ENCODE measurements around the gene FAM13A.
"Not testable (repeated sequence)": the region's sequence is repeated elsewhere in the genome, so short reads cannot be mapped to it uniquely, and the experiment has no call there.

The FAM13A gene

GRCh38 chr4:89042055-89042454, 14.9 kb downstream of the FAM13A start:
- DNase-seq (ENCODE audit: low spot score), result no peak

- no peak for DNase-seq (ENCODE audit: low spot score)
These were observed 17.2 kb downstream of the FAM13A start for GRCh38 chr4:89039730-89040338.

DNA sequence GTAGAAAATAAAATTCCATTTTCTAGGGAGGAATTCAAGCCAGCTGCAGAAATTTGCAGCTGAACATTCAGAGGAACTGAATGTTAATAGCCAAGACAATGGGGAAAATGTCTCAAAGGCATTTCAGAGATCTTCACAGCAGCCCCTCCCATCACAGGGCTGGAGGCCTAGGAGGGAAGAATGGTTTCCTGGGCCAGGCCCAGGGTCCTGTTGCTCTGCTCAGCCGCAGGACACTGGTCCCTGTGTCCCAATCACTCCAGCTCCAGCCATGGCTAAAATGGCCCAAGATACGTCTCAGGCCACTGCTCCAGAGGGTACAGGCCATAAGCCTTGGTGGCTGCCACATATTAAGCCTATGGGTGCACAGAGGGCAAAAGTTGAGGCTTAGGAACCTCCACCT, 20.4 kb downstream of the FAM13A start:
- DNase-seq (ENCODE audit: low spot score), result no peak

- DNase-seq (ENCODE audit: low spot score), result no peak
These were observed 25.7 kb downstream of the FAM13A start for GRCh38 chr4:89031272-89031671.

DNA sequence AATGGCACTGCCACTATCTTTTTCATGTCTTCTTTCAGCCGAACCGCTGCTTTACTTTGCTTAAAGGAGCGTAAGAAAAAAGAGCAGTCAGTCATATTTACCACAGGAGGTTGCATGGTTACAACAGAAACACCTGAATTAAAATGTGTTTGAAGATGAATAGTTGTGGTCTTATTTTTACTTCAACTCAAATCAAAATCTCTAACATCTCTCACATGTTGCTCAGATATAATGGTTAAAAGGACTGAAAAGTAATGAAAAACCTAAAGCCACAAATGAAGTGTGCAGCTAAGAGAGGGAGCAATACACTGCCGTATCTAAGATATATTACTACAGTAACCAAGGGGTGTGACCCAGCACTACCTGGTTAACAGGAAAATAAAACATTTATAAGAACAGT, 27.4 kb downstream of the FAM13A start:
- DNase-seq (ENCODE audit: low spot score), result no peak

DNA sequence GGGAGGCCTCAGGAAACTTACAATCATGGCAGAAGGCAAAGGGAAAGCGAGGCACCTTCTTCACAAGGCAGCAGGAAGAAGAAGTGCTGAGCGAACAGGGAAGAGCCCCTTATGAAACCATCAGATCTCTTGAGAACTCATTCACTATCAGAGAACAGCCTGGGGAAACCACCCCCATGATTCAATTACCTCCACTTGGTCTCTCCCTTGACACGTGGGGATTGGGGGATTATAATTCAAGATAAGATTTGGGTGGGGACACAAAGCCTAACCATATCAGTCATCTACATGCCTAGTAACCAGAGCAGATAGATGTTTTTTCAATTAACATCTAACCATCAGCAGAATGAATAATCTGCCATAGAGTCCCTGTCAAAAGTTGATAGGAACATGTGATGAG, 30.4 kb downstream of the FAM13A start:
- DNase-seq (ENCODE audit: low spot score), result no peak

DNA sequence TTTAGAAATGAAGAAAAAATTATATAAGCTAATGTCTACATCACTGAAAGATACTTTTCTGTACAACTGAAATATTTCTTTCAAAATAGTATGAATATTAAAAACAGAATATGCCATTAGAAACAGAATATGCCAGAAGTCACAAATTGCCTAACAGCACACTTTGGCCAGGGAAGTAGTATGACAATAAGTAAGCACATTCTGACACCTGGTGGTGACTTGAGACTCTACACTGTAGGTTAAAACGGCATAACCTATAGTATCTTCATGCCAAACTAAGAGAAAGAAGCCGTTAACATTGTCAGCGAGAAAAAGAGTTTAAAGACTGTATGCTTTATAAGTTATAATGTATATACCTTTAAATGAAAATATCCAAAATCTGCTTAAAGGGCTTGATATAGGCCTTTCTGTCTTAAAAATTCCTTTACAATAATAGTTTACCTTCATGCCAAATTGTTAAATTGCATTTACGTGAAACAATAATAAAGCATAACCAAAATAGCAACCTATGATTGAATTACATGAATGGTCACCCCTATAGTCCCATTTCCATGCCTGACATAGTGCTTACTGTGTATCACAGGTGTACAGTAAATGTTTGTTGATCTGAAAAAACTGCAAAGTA, 32.8 kb downstream of the FAM13A start:
- DNase-seq (ENCODE audit: low spot score), result peak; percentile 87

- no peak for DNase-seq (ENCODE audit: low spot score)
These were observed 33.8 kb downstream of the FAM13A start for GRCh38 chr4:89023140-89023539.

GRCh38 chr4:89022426-89023128, 34.4 kb downstream of the FAM13A start:
- no peak for DNase-seq (ENCODE audit: low spot score)

- DNase-seq (ENCODE audit: low spot score), result no peak
These were observed 35.3 kb downstream of the FAM13A start for GRCh38 chr4:89021684-89022083.

GRCh38 chr4:89021062-89021461, 35.9 kb downstream of the FAM13A start:
- no peak for DNase-seq (ENCODE audit: low spot score)

- DNase-seq (ENCODE audit: low spot score), result not testable (repeated sequence)
These were observed 42.1 kb downstream of the FAM13A start for GRCh38 chr4:89014897-89015296.

- peak; percentile 75 for DNase-seq (ENCODE audit: low spot score)
These were observed 47.1 kb downstream of the FAM13A start for GRCh38 chr4:89009761-89010369.

- DNase-seq (ENCODE audit: low spot score), result peak; percentile 33
These were observed 47.9 kb downstream of the FAM13A start for GRCh38 chr4:89009115-89009514.

DNA sequence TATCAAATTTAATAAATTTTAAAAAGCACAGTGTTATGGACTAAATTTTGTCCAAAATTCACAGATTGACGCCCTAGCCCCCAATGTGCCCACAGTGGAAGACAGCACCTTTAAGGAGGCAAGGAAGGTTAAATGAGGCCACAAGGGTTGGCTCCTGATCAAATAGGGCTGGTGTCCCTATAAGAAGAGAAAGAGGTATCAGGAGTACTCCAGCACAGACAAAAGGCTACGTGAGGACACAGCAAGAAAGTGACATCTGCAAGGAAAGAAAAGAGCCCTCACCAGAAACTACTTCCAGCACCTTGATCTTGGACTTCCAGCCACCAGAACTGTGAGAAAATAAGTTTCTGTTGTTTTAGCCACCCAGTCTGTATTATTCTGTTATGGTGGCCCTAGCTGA, 48.8 kb downstream of the FAM13A start:
- DNase-seq (ENCODE audit: low spot score), result peak; percentile 57

DNA sequence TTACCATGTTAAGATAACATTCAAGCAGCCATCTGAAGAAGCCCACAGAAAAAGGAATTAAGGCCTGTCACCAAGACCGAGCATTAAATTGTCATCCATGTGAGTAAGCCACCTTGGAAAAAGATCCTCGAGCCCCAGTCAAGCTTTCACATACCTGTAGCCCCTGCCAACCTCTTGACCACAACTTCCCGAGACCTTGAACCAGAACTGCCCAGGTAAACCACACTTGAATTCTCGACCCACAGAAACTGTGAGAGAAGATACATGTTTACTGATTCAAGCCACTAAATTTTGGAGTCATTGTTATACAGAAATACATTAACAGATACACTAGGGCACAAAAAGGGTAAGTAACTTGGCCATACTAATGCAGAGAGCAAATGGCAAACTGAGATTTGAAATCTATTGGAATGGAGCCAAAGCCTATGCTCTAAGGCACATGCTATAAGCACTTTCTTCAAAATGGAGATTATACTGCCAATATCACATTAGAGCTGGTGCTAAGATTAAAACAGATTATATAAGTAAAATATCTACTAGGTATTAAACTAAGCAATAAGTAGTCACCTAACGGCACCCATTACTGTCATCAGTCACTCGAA, 49.5 kb downstream of the FAM13A start:
- peak; percentile 62 for DNase-seq (ENCODE audit: low spot score)

GRCh38 chr4:89006307-89006706, 50.7 kb downstream of the FAM13A start:
- no peak for DNase-seq (ENCODE audit: low spot score)

DNA sequence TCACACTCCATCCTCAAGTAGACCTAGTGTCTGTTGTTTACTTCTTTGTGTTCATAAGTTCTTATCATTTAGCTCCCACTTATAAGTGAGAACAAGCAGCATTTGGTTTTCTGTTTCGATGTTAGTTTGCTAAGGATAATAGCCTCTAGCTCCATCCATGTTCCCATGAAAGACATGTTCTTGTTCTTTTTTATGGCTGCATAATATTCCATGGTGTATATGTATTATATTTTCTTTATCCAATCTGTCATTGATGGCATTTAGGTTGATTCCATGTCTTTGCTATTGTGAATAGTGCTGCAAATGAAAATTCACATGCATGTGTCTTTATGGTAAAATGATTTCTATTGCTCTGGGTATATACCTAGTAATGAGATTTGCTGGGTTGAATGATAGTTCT, 51.9 kb downstream of the FAM13A start:
- DNase-seq (ENCODE audit: low spot score), result not testable (repeated sequence)

GRCh38 chr4:89001647-89002445, 55.1 kb downstream of the FAM13A start:
- DNase-seq (ENCODE audit: low spot score), result no peak

DNA sequence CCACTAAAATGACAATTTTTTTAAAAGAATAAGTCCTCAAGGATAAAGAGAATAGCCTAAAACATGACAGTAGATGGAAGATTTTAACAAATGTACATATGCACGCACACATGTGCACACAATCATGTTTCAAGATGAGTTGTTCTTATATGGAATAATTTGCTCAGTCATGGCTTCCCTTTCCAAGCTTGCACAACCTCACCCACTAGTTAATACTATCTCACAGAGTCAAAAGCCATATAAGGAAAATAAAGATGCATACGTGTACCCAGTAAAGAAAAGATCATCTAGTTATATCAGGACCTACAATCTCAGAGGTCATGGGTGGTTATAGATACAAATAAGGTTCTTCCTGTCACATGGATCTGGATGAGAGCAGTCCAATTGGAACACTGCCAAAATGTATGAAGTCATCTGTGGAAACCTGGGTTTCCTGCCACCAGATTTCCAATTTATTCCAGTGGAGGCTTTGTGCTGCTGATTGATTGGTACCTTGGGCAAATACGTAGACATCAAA, 56.1 kb downstream of the FAM13A start:
- DNase-seq (ENCODE audit: low spot score), result peak; percentile 58

GRCh38 chr4:89000382-89000781, 56.6 kb downstream of the FAM13A start:
- no peak for DNase-seq (ENCODE audit: low spot score)
